Myocyte (in vitro differentiated cells): ENCODE measurements around the gene FCN1. TPM values are rescaled to one million over a fixed set of nuclear protein-coding genes. Genes with fewer than 3 reads are reported as not detected.
"Not testable (repeated sequence)": the region's sequence is repeated elsewhere in the genome, so short reads cannot be mapped to it uniquely, and the experiment has no call there.

Experiments used
- DNase-seq: peaks from one replicate; pipeline ENCODE4 v3.0.0-alpha.2; 2012; ENCODE audit warnings: low read depth
- polyA plus RNA-seq: library from polyadenylated mRNA; unstranded; fragments of >200 nt; gene quantifications from one replicate; pipeline ENCODE4 v1.2.1, GENCODE V29; 2012; ENCODE audit warnings: missing spikeins
- total RNA-seq: library from RNA; depleted of rRNA; stranded (reverse); fragments of >200 nt; gene quantifications from 2 replicates; pipeline ENCODE4 v1.2.3, GENCODE V29; 2014

FCN1 gene
- not detected in 2 replicates for total RNA-seq
- not detected for polyA plus RNA-seq

GRCh38 chr9:134917431-134918373 lies at the start of gene FCN1:
FCN1 (minus strand) TSS chr9:134917912; CDS start chr9:134917871, 41 bp downstream.
- DNase-seq: no peak

- no peak for DNase-seq
Observed at GRCh38 chr9:134966697-134967546, 49.2 kb upstream of the FCN1 start.

DNA sequence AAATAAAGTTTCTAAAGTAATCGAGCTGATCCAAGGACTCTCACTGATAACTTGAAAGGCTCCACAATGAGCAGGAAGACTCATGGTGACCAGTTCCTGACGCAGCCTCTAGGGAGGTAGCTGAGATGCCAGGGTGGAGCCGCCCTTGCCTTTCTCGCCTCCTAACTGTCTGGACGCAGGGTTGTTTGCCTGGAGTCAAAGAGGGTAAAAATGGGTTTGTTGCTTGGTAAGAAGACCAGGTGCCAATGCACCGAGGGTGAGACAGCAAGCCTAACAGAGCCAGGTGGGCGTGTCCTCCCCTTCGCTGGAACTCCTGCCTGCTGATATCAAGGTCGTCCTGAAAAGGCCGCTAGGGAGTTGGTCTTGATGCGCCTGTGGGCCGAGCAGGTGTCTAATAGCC lies 48.6 kb upstream of the FCN1 start:
- no peak for DNase-seq

DNA sequence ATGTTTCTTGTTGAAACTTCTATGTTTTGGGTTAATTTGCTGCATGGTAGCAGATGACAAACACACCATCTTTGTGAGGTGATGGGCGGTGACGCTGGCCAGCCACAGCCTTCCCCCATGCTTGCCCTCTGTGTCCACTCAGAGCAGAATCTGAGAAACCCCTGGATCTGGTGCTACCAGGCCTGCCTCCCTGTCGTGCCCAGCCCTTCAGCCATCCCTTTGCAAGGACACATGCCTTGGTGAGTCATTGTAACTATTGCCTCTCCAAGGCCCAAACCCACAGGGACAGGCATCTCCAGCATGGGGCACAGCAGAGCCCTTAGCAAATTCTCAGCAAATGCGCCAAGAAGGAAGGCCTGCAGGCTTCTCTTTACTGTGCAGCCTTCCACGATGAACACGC lies 48.1 kb upstream of the FCN1 start:
- no peak for DNase-seq

DNA sequence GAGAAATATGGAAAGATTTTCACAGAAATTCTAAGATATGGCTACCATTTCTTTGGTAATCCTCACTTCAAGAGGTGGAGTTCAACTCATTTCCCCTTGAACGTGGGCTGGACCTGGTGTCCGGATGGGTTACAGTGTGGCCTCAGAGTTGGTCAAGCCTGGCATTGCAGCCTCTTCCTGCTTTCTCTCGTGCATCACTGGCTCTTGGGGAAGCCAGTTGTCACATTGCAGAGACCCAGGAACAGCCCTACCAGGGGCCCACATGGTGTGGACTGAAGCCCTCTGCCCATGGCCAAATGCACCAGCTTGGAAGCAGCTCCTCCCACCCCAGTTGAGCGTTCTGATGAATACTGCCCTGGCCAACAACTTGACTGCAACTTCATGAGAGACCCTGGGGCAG lies 47.7 kb upstream of the FCN1 start:
- no peak for DNase-seq

GRCh38 chr9:134964271-134965055 lies 46.8 kb upstream of the FCN1 start:
- DNase-seq: no peak

DNA sequence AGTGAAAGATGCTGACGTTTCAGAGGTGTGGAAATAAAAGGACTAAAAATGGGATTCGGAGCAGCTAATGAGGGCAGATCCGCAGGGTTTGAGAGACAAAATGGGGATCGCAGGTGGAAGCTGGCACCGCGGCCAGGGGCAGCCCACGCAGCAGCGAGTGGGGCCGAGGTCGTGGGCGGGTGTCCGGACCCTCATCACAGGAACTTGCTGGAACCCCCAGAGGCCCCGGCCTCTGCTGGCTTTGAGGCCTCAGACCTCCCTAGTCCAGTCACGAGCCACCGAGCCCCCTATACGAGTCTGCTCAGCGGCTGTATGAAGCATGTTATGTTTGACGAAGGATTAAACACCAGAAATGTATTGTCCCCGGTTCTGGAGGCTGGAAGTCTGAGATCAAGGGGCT lies 45.8 kb upstream of the FCN1 start:
- no peak for DNase-seq

DNA sequence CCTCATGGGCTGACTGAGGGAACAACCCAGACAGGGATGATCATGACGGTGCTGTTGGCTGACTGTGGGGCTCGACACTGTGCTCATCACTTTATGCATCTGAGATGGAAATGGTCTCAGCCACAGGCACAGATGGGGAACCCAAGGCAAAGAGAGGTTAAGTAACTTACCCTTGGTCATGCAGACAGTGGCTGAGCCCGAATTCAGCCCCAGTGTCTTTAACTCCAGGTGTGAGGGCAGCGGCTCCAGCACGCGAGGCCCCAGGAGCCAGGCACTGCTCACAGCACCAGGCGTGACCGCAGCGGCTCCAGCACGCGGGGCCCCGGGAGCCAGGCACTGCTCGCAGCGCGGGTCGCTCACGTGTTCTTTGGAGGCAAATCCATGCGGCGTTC lies 45.3 kb upstream of the FCN1 start:
- DNase-seq: no peak

DNA sequence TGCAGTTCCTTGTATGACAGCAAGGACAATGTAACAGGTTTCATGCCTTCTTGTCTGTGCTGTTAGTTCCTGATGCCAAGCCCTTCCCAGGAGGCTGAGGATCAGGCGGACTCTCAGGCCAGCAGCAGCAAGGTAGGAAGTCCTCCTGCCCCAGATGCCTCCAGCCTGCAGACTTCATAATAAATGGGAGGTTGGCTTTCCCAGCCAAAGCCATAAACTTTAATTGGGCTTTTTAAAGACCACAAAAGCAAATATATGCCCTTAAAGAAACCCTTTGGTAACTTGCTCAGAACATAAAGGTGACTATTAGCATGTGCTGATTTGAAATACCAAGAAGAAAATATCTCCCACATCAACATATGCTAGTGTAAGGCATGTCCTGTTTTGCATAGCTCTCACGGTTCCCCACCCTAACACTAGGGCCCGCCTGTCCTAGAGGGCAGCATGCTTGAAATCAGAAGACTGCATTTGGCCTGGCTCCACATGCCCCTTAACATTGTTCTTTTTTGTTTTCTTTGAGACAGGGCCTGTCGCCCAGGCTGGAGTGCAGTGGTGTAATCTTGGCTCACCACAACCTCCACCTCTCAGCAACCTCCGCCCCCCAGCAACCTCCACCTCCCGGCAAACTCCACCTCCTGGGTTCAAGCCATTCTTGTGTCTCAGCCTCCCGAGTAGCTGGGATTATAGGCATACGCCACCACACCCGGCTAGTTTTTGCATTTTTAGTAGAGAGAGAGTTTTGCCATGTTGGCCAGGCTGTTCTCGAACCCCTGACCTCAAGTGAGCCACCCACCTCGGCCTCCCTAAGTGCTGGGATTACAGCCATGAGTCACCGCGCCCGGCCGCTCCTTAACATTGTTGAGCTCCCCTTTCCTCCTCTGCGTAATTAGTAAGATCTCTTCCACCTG lies 44.6 kb upstream of the FCN1 start:
- DNase-seq: no peak

GRCh38 chr9:134961331-134962064 lies 43.8 kb upstream of the FCN1 start:
- no peak for DNase-seq

- DNase-seq: no peak
Observed at GRCh38 chr9:134960701-134961181, 43.0 kb upstream of the FCN1 start.

GRCh38 chr9:134959971-134960310 lies 42.2 kb upstream of the FCN1 start:
- DNase-seq: no peak

DNA sequence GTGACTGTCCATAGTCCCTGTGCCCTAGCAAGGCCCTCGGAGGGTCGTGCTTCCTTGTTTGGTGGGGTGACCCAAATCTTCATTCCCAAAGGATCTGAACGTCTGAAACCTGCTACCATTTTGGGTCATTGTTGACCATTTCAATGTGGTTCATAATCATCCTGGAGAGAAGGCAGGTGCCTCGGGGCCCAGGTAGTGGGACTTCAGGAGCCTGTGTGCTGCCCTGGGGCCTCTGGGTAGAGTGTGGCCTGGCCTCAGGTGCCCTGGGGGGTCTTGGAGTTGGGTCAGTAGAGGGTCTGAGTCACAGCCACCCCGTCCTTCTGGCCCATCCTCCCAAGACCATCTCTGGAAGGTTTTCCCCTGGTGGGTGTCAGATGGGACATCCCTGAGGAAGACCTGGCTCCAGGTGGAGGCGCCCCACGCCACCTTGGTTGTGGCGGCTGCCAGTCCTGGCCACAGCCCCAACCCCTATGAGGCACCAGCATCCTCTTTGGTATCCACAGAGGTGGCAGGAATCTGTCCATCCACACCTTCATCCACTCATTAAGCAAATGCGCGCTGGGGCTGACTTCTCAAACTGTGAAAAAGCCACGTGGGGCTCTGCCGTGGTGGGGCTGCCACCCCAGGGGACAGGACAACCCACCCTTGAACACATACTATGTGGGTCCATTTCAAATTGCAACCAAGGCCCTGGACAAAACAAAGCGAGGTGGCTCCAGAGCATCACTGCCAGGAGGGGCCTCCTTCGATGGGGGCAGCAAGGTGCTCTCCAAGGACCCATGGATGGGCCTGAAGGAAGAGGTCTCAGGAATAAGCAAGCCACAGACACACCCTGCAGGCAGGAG lies 41.6 kb upstream of the FCN1 start:
- no peak for DNase-seq

DNA sequence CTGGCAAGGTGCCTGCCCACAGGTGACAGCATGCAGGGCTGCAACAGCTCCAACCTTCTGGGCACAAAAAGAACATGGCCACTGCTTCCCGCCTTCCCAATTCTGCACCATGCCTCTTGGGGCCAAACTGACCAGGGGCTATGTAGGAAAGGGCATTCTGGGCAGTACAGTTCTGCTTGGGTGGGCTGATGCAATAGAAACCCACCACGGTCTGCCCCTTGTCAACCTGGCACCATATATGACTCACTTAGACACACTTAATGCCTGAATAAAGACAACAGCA lies 40.2 kb upstream of the FCN1 start:
- DNase-seq: no peak

DNA sequence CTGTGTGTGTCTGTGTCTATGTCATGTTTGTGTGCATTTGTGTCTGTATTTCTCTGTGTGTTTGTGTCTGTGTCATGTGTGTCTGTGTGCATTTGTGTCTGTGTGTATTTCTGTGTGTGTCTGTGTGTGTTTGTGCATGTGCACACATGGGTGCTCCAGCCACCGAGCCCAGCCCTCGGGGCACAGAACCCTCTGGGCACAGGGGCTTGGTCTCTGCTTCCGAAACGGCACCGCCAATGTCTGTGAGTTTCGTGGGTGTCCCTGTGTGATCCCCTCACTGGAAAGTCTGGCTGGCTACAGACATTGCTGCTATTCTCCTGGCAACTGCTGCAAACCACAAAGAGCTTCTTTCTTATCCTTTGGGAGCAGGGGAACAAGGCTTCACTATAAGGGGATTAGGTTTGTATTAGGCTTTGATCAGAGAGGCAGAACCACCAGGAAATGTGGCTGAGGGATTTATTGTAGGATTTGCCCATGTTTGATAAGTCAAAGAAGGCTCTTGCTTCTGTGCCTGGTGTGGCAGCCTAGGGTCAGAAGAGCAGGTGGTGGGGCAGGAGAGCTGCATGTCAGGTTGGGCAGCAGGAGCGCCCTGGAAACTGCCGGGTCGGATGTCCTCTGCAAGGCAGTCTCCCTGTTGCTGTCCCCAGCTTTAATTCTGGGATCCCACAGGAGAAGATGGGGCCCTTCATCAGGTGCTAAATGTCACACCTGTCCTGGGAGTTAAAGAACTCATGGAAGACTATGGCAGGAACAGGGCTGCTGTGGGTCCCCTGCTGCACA lies 39.6 kb upstream of the FCN1 start:
- no peak for DNase-seq

DNA sequence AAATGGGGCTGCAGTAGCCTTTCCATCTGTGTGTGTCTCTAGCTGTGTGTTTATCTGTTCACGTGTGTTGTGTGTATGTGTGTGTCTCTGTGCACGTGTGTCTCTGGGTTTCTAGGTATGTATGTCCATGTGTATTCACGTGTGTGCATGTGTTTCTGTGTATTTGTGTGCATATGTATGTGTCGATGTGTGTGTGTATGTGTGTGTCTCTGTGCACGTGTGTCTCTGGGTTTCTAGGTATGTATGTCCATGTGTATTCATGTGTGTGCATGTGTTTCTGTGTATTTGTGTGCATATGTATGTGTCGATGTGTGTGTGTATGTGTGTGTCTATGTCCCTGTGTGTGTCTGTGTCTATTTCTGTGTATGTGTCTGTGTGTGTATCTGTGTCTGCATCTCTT lies 38.7 kb upstream of the FCN1 start:
- not testable (repeated sequence) for DNase-seq

DNA sequence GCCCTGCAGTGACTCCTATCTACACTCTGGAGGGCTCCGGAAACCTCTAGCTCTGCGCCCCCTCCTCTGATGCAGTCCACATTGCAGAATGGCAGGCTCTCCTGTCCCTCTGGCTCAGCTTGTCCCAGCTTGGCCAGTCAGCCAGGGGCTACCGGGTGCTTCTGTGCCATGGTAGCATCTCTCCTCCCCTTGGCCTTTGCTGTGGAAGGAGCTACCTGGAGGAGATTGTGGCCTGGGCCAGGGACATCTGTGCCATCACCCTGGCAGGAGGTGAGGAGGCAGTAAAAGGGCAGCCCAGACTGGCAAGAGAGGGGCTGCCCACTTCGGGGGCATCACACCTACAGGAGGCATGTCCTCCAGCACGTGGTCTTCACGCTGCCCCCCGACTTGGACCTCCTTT lies 38.1 kb upstream of the FCN1 start:
- DNase-seq: no peak

- no peak for DNase-seq
Observed at GRCh38 chr9:134955156-134955555, 37.4 kb upstream of the FCN1 start.
